ENCODE data around the gene CCDC68. TPM values are rescaled to one million over a fixed set of nuclear protein-coding genes. Genes with fewer than 3 reads are reported as not detected.

Gene CCDC68
- total RNA-seq, 2 experiments from 2014 or later, result not detected

DNA sequence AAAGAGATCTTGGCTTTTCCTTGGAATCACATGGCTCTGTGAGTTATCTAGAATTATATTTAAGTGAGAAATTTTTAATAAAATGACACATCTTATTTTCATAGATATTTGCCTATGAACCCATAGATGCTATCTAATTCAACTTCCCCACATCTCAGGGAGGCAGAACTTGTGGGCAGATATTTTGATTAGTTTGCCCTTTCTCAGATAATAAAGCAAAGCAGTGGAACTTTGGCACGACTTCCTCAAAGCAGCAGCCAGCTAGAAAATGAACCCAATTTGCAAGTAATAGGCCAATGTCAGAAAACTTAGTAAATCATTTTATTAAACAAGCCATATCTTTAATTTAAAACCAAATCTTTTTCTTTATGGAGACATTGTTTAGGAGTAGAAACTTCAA lies 98.3 kb downstream of the CCDC68 start:
- peaks cover 4% of the 10 kb centered on the region for H3K4me1 Mint-ChIP-seq (ENCODE audit: low read depth)
- CTCF ChIA-PET, result no interaction called here

DNA sequence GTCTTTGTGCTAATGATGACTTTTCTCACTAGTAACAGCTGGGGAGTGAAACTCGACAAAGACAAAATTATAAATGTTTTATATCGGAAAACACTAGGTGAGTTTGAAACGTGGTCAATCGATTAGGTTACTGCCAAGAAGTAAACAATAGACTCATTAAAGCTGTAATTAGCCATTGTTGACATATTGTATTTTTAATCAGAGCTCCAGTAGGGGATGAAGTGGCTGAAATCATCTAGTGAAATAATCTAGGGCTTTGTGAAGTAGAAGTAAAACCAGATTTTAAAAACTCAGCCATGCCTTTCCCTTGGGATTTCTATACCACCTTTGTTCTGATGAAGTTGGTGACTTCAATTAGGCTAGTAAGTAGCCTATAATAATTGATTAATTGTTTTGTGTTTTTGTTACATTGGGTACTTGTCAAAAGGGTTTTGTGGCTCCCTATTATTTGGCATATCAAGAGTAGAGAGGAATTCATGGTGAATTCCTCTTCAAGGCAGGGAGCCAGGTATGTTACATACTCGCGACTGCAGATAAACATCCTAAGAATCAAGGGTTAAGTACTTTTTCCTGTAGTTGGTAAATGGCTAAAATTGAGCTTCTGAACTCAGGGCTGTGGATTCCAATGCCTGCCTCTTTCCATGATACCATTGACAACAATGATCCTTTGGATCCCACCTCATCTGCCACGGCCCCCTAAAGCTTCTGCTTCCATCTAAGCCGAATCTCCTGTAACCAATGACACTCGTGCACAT lies 99.4 kb downstream of the CCDC68 start:
- H3K36me3 Mint-ChIP-seq (ENCODE audit: low read depth), result peaks cover 6% of the 10 kb centered on the region
- CTCF ChIA-PET, result interaction anchor here (0.6 kb wide), 1 partner anchor 629 kb away, joined by 3 read pairs; no protein-coding TSS in a partner anchor
- Histone ChIP-seq H3K9me3 (ENCODE audit: control insufficient read depth in 1 of 2, insufficient read depth in 1 of 2, low read length in 2 of 2) (no peaks in the 10 kb centered on the region), H3K27me3 (ENCODE audit: control insufficient read depth in 1 of 2, insufficient read depth in 2 of 2, low read length in 2 of 2) (no peaks in the 10 kb centered on the region), H3K27ac (ENCODE audit: low read depth in 1 of 2, low read length in 2 of 2) (no peak overlapping the region), H3K4me3 (ENCODE audit: low read length) (no peak overlapping the region), H3K4me1 (ENCODE audit: insufficient read depth, low read length) (no peaks in the 10 kb centered on the region), H3K36me3 (ENCODE audit: insufficient read depth, low read length) (no peaks in the 10 kb centered on the region)
- no peak overlapping the region for H3K4me3 Mint-ChIP-seq
- no peaks in the 10 kb centered on the region for H3K27me3 Mint-ChIP-seq
- H3K4me1 Mint-ChIP-seq (ENCODE audit: low read depth), result peaks cover 4% of the 10 kb centered on the region
- no peak for DNase-seq
- no peaks in the 10 kb centered on the region for H3K9me3 Mint-ChIP-seq
- ATAC-seq (ENCODE audit: poor library complexity), result no peak
- POLR2A ChIA-PET, result no interaction called here
- TF ChIP-seq, protein P1, sequence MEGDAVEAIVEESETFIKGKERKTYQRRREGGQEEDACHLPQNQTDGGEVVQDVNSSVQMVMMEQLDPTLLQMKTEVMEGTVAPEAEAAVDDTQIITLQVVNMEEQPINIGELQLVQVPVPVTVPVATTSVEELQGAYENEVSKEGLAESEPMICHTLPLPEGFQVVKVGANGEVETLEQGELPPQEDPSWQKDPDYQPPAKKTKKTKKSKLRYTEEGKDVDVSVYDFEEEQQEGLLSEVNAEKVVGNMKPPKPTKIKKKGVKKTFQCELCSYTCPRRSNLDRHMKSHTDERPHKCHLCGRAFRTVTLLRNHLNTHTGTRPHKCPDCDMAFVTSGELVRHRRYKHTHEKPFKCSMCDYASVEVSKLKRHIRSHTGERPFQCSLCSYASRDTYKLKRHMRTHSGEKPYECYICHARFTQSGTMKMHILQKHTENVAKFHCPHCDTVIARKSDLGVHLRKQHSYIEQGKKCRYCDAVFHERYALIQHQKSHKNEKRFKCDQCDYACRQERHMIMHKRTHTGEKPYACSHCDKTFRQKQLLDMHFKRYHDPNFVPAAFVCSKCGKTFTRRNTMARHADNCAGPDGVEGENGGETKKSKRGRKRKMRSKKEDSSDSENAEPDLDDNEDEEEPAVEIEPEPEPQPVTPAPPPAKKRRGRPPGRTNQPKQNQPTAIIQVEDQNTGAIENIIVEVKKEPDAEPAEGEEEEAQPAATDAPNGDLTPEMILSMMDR (IDR thresholded peaks at IDR 0.05), result no peak
- intact Hi-C loops (cut with DNase I, micrococcal nuclease), result no loop called here
- H3K27ac Mint-ChIP-seq, result no peak overlapping the region

More for the DNA sequence above, 98.3 kb downstream of the CCDC68 start:
- Mint-ChIP-seq H3K27me3 (no peaks in the 10 kb centered on the region), H3K27ac (no peak overlapping the region), H3K9me3 (no peaks in the 10 kb centered on the region), H3K36me3 (ENCODE audit: low read depth) (peaks cover 6% of the 10 kb centered on the region), H3K4me3 (no peak overlapping the region)
- intact Hi-C loops (cut with DNase I, micrococcal nuclease), result no loop called here
- POLR2A ChIA-PET, result no interaction called here
- TF ChIP-seq, protein P1 (IDR thresholded peaks at IDR 0.05), result no peak
- H3K27ac ChIP-seq (ENCODE audit: low read depth in 1 of 2, low read length in 2 of 2), result no peak overlapping the region
- no peaks in the 10 kb centered on the region for H3K9me3 ChIP-seq (ENCODE audit: control insufficient read depth in 1 of 2, insufficient read depth in 1 of 2, low read length in 2 of 2)
- no peaks in the 10 kb centered on the region for H3K36me3 ChIP-seq (ENCODE audit: insufficient read depth, low read length)
- no peaks in the 10 kb centered on the region for H3K27me3 ChIP-seq (ENCODE audit: control insufficient read depth in 1 of 2, insufficient read depth in 2 of 2, low read length in 2 of 2)
- ATAC-seq (ENCODE audit: poor library complexity) (no peak), DNase-seq (no peak)
- no peaks in the 10 kb centered on the region for H3K4me1 ChIP-seq (ENCODE audit: insufficient read depth, low read length)
- no peak overlapping the region for H3K4me3 ChIP-seq (ENCODE audit: low read length)

DNA sequence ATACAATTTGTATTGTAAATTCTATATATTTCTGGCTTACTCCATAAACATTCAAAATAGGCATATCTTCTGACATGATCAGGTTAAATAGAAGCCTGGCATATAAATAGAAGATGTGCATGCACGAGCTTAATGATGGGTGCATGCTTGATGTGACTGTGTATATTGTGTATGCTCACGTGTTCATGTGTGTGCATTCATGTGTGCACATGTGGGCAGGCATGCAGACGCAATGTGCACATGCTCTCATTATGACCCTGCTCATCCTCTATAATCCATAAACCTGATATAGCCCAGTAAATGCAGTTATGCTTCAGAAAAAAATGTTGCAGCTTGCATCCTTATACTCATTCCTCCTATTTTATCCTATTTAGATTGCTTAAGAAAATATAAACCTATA lies 101.8 kb downstream of the CCDC68 start:
- DNase-seq, result no peak
- ATAC-seq (ENCODE audit: poor library complexity), result no peak
- Histone ChIP-seq H3K4me3 (ENCODE audit: low read length) (no peak overlapping the region), H3K9me3 (ENCODE audit: control insufficient read depth in 1 of 2, insufficient read depth in 1 of 2, low read length in 2 of 2) (no peaks in the 10 kb centered on the region), H3K27me3 (ENCODE audit: control insufficient read depth in 1 of 2, insufficient read depth in 2 of 2, low read length in 2 of 2) (no peaks in the 10 kb centered on the region), H3K36me3 (ENCODE audit: insufficient read depth, low read length) (no peaks in the 10 kb centered on the region), H3K27ac (ENCODE audit: low read depth in 1 of 2, low read length in 2 of 2) (no peak overlapping the region), H3K4me1 (ENCODE audit: insufficient read depth, low read length) (no peaks in the 10 kb centered on the region)
- ChIA-PET POLR2A (no interaction called here), CTCF (interaction anchor here (1.0 kb wide), 2 partner anchors 11 to 23 kb away, joined by 3 to 4 read pairs; no protein-coding TSS in a partner anchor)
- H3K36me3 Mint-ChIP-seq (ENCODE audit: low read depth), result peaks cover 6% of the 10 kb centered on the region
- H3K9me3 Mint-ChIP-seq, result no peaks in the 10 kb centered on the region
- H3K27me3 Mint-ChIP-seq, result no peaks in the 10 kb centered on the region
- TF ChIP-seq, protein P1 (IDR thresholded peaks at IDR 0.05), result no peak
- intact Hi-C loops (cut with DNase I, micrococcal nuclease), result no loop called here
- no peak overlapping the region for H3K27ac Mint-ChIP-seq
- no peak overlapping the region for H3K4me3 Mint-ChIP-seq
- peaks cover 18% of the 10 kb centered on the region for H3K4me1 Mint-ChIP-seq (ENCODE audit: low read depth)
